HCT116 (cell line): Measurements from ENCODE around the gene SH3BGR.

Experiments used
- TCF7L2 ChIP-seq: IDR thresholded peaks from 2 replicates; pipeline ENCODE4 v1.7.0; 2011; ENCODE audit warnings: borderline replicate concordance, inconsistent platforms; ENCODE audit not compliant: insufficient read depth, insufficient read length; ENCODE audit errors: extremely low read depth
- TF ChIP-seq, protein P1 (sequence below), 3 experiments: fragments of 200-600 bp in 1 of 3; sonication (generic) in 1 of 3; IDR thresholded peaks in 2 of 3; conservative IDR thresholded peaks in 1 of 3; 2 replicates each; pipeline ENCODE4 v1.5.1; 2012 to 2017; ENCODE audit warnings: low read depth in 2 of 3, low read length in 2 of 3, antibody characterized with exemption in 1 of 3, borderline replicate concordance in 1 of 3, control low read depth in 1 of 3, mild to moderate bottlenecking in 1 of 3, mixed read lengths in 1 of 3, mixed run types in 1 of 3, moderate library complexity in 1 of 3; ENCODE audit not compliant: insufficient read depth in 1 of 3

DNA sequence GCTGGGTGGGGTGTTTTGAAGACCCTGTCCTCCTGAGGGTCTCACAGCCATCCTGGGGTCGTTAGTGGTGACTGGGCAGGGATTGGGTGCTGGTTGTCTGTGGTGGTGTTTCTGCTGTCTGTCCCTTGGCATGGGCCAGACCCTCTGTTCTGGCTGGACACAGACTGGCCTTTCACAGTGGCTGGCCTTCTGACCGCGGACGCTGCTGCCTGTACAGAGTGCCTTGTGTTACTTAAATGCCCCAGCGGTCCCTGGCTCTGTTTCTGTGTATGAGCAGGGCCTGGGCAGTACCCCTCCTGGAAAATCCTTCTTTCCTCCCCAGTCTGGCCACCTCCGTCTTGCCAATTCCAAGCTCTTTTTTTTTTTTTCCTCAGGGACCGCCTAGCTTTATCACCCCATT, 50.9 kb downstream of the SH3BGR start:
- TF ChIP-seq, protein P1, sequence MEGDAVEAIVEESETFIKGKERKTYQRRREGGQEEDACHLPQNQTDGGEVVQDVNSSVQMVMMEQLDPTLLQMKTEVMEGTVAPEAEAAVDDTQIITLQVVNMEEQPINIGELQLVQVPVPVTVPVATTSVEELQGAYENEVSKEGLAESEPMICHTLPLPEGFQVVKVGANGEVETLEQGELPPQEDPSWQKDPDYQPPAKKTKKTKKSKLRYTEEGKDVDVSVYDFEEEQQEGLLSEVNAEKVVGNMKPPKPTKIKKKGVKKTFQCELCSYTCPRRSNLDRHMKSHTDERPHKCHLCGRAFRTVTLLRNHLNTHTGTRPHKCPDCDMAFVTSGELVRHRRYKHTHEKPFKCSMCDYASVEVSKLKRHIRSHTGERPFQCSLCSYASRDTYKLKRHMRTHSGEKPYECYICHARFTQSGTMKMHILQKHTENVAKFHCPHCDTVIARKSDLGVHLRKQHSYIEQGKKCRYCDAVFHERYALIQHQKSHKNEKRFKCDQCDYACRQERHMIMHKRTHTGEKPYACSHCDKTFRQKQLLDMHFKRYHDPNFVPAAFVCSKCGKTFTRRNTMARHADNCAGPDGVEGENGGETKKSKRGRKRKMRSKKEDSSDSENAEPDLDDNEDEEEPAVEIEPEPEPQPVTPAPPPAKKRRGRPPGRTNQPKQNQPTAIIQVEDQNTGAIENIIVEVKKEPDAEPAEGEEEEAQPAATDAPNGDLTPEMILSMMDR (IDR thresholded peaks at IDR 0.05 in 2 of 3, conservative IDR thresholded peaks at IDR 0.05 in 1 of 3; ENCODE audit: borderline replicate concordance in 1 of 3, insufficient read depth in 1 of 3, low read depth in 2 of 3, low read length in 2 of 3), result no peak
- TF ChIP-seq TCF7L2, result no peak
